DND-41 (cell line): ENCODE measurements around the gene FBXW8.

ENCODE experiments used
- EZH2 ChIP-seq: IDR thresholded peaks from 3 replicates; pipeline ENCODE4 v1.6.1; 2012; ENCODE audit warnings: borderline replicate concordance, low read depth, mild to moderate bottlenecking, moderate library complexity, low read length, inconsistent platforms; ENCODE audit not compliant: severe bottlenecking
- TF ChIP-seq, protein P1 (sequence below): IDR thresholded peaks from 2 replicates; pipeline ENCODE4 v1.5.1; 2012; ENCODE audit warnings: borderline replicate concordance, low read length, moderate library complexity, mild to moderate bottlenecking; ENCODE audit not compliant: poor library complexity, severe bottlenecking; ENCODE audit errors: extremely low read depth

- TF ChIP-seq, protein P1, sequence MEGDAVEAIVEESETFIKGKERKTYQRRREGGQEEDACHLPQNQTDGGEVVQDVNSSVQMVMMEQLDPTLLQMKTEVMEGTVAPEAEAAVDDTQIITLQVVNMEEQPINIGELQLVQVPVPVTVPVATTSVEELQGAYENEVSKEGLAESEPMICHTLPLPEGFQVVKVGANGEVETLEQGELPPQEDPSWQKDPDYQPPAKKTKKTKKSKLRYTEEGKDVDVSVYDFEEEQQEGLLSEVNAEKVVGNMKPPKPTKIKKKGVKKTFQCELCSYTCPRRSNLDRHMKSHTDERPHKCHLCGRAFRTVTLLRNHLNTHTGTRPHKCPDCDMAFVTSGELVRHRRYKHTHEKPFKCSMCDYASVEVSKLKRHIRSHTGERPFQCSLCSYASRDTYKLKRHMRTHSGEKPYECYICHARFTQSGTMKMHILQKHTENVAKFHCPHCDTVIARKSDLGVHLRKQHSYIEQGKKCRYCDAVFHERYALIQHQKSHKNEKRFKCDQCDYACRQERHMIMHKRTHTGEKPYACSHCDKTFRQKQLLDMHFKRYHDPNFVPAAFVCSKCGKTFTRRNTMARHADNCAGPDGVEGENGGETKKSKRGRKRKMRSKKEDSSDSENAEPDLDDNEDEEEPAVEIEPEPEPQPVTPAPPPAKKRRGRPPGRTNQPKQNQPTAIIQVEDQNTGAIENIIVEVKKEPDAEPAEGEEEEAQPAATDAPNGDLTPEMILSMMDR, result no peak
- no peak for TF ChIP-seq EZH2
These were observed 162.9 kb downstream of the FBXW8 start for GRCh38 chr12:117073611-117074010.
